ENCODE data around the gene HSD17B10. TPM values are rescaled to one million over a fixed set of nuclear protein-coding genes. Genes with fewer than 3 reads are reported as not detected.

Gene HSD17B10
- total RNA-seq, 6 experiments from 2014 or later, result 78.0 to 94.9 (median 79.0) TPM

- TF ChIP-seq, protein P1, sequence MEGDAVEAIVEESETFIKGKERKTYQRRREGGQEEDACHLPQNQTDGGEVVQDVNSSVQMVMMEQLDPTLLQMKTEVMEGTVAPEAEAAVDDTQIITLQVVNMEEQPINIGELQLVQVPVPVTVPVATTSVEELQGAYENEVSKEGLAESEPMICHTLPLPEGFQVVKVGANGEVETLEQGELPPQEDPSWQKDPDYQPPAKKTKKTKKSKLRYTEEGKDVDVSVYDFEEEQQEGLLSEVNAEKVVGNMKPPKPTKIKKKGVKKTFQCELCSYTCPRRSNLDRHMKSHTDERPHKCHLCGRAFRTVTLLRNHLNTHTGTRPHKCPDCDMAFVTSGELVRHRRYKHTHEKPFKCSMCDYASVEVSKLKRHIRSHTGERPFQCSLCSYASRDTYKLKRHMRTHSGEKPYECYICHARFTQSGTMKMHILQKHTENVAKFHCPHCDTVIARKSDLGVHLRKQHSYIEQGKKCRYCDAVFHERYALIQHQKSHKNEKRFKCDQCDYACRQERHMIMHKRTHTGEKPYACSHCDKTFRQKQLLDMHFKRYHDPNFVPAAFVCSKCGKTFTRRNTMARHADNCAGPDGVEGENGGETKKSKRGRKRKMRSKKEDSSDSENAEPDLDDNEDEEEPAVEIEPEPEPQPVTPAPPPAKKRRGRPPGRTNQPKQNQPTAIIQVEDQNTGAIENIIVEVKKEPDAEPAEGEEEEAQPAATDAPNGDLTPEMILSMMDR (IDR thresholded peaks at IDR 0.05), result no peak
- no peak overlapping the region for H3K4me3 Mint-ChIP-seq
- H3K36me3 Mint-ChIP-seq (ENCODE audit: low read depth), result no peaks in the 10 kb centered on the region
- H3K27ac Mint-ChIP-seq, result no peak overlapping the region
- H3K9me3 Mint-ChIP-seq, result no peaks in the 10 kb centered on the region
- peaks cover 23% of the 10 kb centered on the region for H3K4me1 Mint-ChIP-seq (ENCODE audit: low read depth)
- no peak for DNase-seq
- H3K27me3 Mint-ChIP-seq (ENCODE audit: insufficient read depth), result peaks cover 2% of the 10 kb centered on the region; the same call in 1 of the 2 replicates
Observed at GRCh38 chrX:53452812-53453211, 18.6 kb upstream of the HSD17B10 start.

DNA sequence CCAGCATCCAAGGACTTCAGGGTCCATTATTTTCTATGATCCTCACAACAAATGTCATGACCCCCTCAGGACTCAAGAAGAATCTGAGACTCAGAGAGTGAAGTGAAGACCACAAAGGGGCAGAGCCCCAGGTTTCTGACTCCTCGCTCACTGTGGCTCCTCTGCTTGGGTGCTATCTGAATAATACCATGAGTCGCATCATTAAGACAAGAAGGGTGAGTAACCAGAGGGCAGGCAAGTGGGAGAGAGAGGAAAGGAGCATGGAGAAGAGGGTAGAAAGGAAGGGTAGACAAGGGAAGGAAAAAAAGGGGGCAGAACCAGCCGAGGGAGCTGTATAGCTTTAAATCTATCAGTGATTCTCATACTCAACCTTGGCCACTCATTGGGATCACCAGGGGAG lies 15.5 kb upstream of the HSD17B10 start:
- peaks cover 6% of the 10 kb centered on the region; the same call in 1 of the 2 replicates for H3K4me1 Mint-ChIP-seq (ENCODE audit: low read depth)
- H3K27ac Mint-ChIP-seq, result no peak overlapping the region
- no peaks in the 10 kb centered on the region for H3K9me3 Mint-ChIP-seq
- TF ChIP-seq, protein P1 (IDR thresholded peaks at IDR 0.05), result no peak
- no peak overlapping the region for H3K4me3 Mint-ChIP-seq
- no peaks in the 10 kb centered on the region for H3K36me3 Mint-ChIP-seq (ENCODE audit: low read depth)
- H3K27me3 Mint-ChIP-seq (ENCODE audit: insufficient read depth), result peaks cover 2% of the 10 kb centered on the region; the same call in 1 of the 2 replicates
- no peak for DNase-seq

GRCh38 chrX:53447441-53447840 lies 13.3 kb upstream of the HSD17B10 start:
- Mint-ChIP-seq H3K27ac (no peak overlapping the region), H3K9me3 (no peaks in the 10 kb centered on the region), H3K4me3 (no peak overlapping the region), H3K36me3 (ENCODE audit: low read depth) (no peaks in the 10 kb centered on the region), H3K4me1 (ENCODE audit: low read depth) (peaks cover 6% of the 10 kb centered on the region; the same call in 1 of the 2 replicates), H3K27me3 (ENCODE audit: insufficient read depth) (peaks cover 2% of the 10 kb centered on the region; the same call in 1 of the 2 replicates)
- DNase-seq, result no peak
- TF ChIP-seq, protein P1 (IDR thresholded peaks at IDR 0.05), result no peak

- Mint-ChIP-seq H3K36me3 (ENCODE audit: low read depth) (no peaks in the 10 kb centered on the region), H3K27ac (no peak overlapping the region), H3K4me1 (ENCODE audit: low read depth) (peaks cover 6% of the 10 kb centered on the region; the same call in 1 of the 2 replicates), H3K9me3 (no peaks in the 10 kb centered on the region), H3K27me3 (ENCODE audit: insufficient read depth) (peaks cover 2% of the 10 kb centered on the region; the same call in 1 of the 2 replicates), H3K4me3 (no peak overlapping the region)
- no peak for DNase-seq
- TF ChIP-seq, protein P1 (IDR thresholded peaks at IDR 0.05), result peak; percentile 72
Observed at GRCh38 chrX:53445977-53446376, 11.8 kb upstream of the HSD17B10 start.

DNA sequence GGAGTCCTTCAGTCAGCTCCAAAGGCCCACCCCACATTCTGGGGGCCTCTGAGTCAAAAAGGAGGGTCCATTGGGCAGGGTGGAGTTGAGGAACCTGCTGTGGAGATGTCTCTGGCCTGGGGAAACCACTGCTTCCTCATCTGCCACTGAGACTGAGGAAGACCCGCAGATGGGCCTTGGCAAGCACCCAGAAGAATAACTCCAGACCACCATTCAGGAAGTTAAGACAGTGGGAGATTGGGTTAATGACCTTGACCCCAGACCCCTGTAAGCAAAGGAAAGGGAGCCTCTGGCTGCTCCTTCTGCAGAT lies 8.1 kb upstream of the HSD17B10 start:
- H3K9me3 Mint-ChIP-seq, result no peaks in the 10 kb centered on the region
- no peak overlapping the region for H3K4me3 Mint-ChIP-seq
- peaks cover 7% of the 10 kb centered on the region for H3K4me1 Mint-ChIP-seq (ENCODE audit: low read depth)
- no peaks in the 10 kb centered on the region for H3K36me3 Mint-ChIP-seq (ENCODE audit: low read depth)
- no peak overlapping the region for H3K27ac Mint-ChIP-seq
- TF ChIP-seq, protein P1 (IDR thresholded peaks at IDR 0.05), result no peak
- no peaks in the 10 kb centered on the region; the same call in 1 of the 2 replicates for H3K27me3 Mint-ChIP-seq (ENCODE audit: insufficient read depth)
- DNase-seq, result no peak
